Measurements from ENCODE around the gene SHISA5. TPM values are rescaled to one million over a fixed set of nuclear protein-coding genes. Genes with fewer than 3 reads are reported as not detected.

SHISA5 gene
- total and polyA plus RNA-seq, 2 of the 8 experiments (the other 6 are each of a cell fraction or from before 2014, with no cell fraction given), result 196 to 315 TPM

DNA sequence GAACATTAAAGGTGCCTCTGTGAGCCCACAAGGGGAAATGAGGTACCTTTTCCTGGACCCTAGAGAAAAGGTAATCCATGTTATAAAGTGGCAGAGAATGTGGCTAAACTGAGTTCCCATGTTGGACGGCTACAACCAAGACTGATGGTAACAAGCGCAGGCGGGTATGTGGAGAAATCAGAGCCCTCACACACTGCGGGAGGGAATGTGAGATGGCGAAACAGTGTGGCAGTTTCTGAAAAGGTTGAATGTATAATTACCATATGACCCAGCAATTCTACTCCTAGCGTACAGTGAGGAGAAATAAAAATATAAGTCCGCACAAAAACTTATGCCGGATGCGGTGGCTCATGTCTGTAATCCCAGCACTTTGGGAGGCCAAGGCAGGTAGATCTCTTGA is 24.1 kb upstream of the SHISA5 start:
- DNase-seq (ENCODE audit: low read depth in 1 of 2, low spot score in 2 of 2), result no peak
- Histone ChIP-seq H3K27me3 (replicated peaks in 1 of 4; ENCODE audit: control insufficient read depth in 3 of 4, extremely low read depth in 1 of 4, insufficient read depth in 3 of 4, low read length in 3 of 4) (no peaks in the 10 kb centered on the region), H3K9me3 (ENCODE audit: insufficient read depth in 2 of 2, low read depth in 1 of 2, low read length in 1 of 2) (no peaks in the 10 kb centered on the region), H3K36me3 (ENCODE audit: control insufficient read depth in 2 of 4, insufficient read depth in 4 of 4, low read length in 3 of 4) (peaks cover 0 to 11% (median 3%) of the 10 kb centered on the region in 4 experiments; a peak in 7 of 8 replicates), H2BK5ac (ENCODE audit: low read depth, low read length) (no peak overlapping the region), H3K79me1 (ENCODE audit: low read depth, low read length) (no peaks in the 10 kb centered on the region), H3K18ac (ENCODE audit: extremely low read depth, low read length) (no peak overlapping the region), H2AFZ (ENCODE audit: low read length) (no peak overlapping the region), H3K79me2 (ENCODE audit: control insufficient read depth in 1 of 2, insufficient read depth in 2 of 2, low read length in 2 of 2) (no peaks in the 10 kb centered on the region), H2AK5ac (ENCODE audit: low read depth, low read length) (no peak overlapping the region), H3K27ac (ENCODE audit: low read depth, low read length) (no peak overlapping the region), H4K20me1 (replicated peaks in 1 of 2; ENCODE audit: control insufficient read depth in 1 of 2, insufficient read depth in 2 of 2, low read length in 2 of 2) (no peaks in the 10 kb centered on the region), H2BK15ac (ENCODE audit: low read length) (no peak overlapping the region), H3K23ac (ENCODE audit: insufficient read length) (no peak overlapping the region), H4K8ac (ENCODE audit: extremely low read depth, insufficient read depth, low read length) (no peak overlapping the region), H3K4me1 (replicated peaks in 1 of 4; ENCODE audit: control insufficient read depth in 3 of 4, insufficient read depth in 4 of 4, low read length in 3 of 4) (no peaks in the 10 kb centered on the region), H3K4ac (replicated peaks; ENCODE audit: insufficient read length, low read depth, low read length) (no peak overlapping the region), H3K4me2 (ENCODE audit: insufficient read depth in 1 of 2, low read depth in 2 of 2, low read length in 2 of 2) (no peak overlapping the region), H3K56ac (replicated peaks; ENCODE audit: insufficient read length, low read depth, low read length) (no peak overlapping the region), H4K91ac (replicated peaks; ENCODE audit: insufficient read length, low read length) (no peak overlapping the region), H2BK120ac (replicated peaks; ENCODE audit: low read depth, low read length) (no peak overlapping the region), H2BK12ac (ENCODE audit: low read depth, low read length) (no peak overlapping the region), H2BK20ac (ENCODE audit: low read length) (no peak overlapping the region), H3K14ac (ENCODE audit: insufficient read length) (no peak overlapping the region), H3K23me2 (ENCODE audit: low read depth, low read length) (no peaks in the 10 kb centered on the region), H4K5ac (ENCODE audit: insufficient read length, low read depth, low read length) (no peak overlapping the region), H3K9ac (replicated peaks in 1 of 4; ENCODE audit: extremely low read depth in 1 of 4, low read depth in 3 of 4, low read length in 3 of 4) (no peak overlapping the region), H3K4me3 (ENCODE audit: extremely low read depth in 1 of 4, insufficient read depth in 2 of 4, low read depth in 3 of 4, low read length in 4 of 4) (no peak overlapping the region)
- 93% methylated on average over 9 of the region's 9 CpGs; no CpG with 5 or more reads in 1 of the 2 experiments for WGBS, 2 experiments (ENCODE audit: extremely low coverage in 1 of 2, insufficient coverage in 1 of 2, insufficient read length in 1 of 2, insufficient replicate concordance in 2 of 2, low coverage in 1 of 2, low lambda C conversion rate in 2 of 2, missing lambda C conversion rate in 1 of 2)
- no peak for FAIRE-seq
- ChIA-PET POLR2A (ENCODE audit: partially characterized antibody) (interaction anchor here (0.6 to 1.4 kb wide), 5 partner anchors 8 to 535 kb away, joined by 3 to 5 read pairs (median 3); no protein-coding TSS in a partner anchor), CTCF (ENCODE audit: partially characterized antibody) (interaction anchor here (0.7 to 7.0 kb wide), 5 partner anchors 21 to 91 kb away, joined by 3 to 35 read pairs (median 3); no protein-coding TSS in a partner anchor)
- no peak for TF ChIP-seq CBX8 (IDR thresholded peaks at IDR 0.05; ENCODE audit: borderline replicate concordance, low read depth, low read length)
- no peak for TF ChIP-seq SUZ12 (IDR thresholded peaks at IDR 0.05; ENCODE audit: low read length)
- TF ChIP-seq, protein P1, sequence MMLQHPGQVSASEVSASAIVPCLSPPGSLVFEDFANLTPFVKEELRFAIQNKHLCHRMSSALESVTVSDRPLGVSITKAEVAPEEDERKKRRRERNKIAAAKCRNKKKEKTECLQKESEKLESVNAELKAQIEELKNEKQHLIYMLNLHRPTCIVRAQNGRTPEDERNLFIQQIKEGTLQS (IDR thresholded peaks at IDR 0.05; ENCODE audit: insufficient read depth, low read depth, low read length), result no peak
- no peak for TF ChIP-seq CHD1 (IDR thresholded peaks at IDR 0.05; ENCODE audit: low read depth, low read length)
- TF ChIP-seq RAD21 (IDR thresholded peaks at IDR 0.05 in 1 of 2, conservative IDR thresholded peaks at IDR 0.05 in 1 of 2; ENCODE audit: low read depth in 2 of 2, low read length in 2 of 2), result no peak
- no peak for TF ChIP-seq SRF (IDR thresholded peaks at IDR 0.05; ENCODE audit: low read depth, low read length)
- no peak for TF ChIP-seq ASH2L (IDR thresholded peaks at IDR 0.05; ENCODE audit: low read length)
- no peak for TF ChIP-seq SP1 (IDR thresholded peaks at IDR 0.05; ENCODE audit: low read depth, low read length)
- no peak for TF ChIP-seq EP300 (IDR thresholded peaks at IDR 0.05; ENCODE audit: borderline replicate concordance in 1 of 2, low read depth in 2 of 2, low read length in 2 of 2)

Measured in H1 (cell line).